DND-41 (cell line): Measurements from ENCODE around the gene GIPC2.

Experiments
- EZH2 ChIP-seq: IDR thresholded peaks from 3 replicates; pipeline ENCODE4 v1.6.1; 2012; ENCODE audit warnings: borderline replicate concordance, low read depth, mild to moderate bottlenecking, moderate library complexity, low read length, inconsistent platforms; ENCODE audit not compliant: severe bottlenecking
- TF ChIP-seq, protein P1 (sequence below): IDR thresholded peaks from 2 replicates; pipeline ENCODE4 v1.5.1; 2012; ENCODE audit warnings: borderline replicate concordance, low read length, moderate library complexity, mild to moderate bottlenecking; ENCODE audit not compliant: poor library complexity, severe bottlenecking; ENCODE audit errors: extremely low read depth

- TF ChIP-seq, protein P1, sequence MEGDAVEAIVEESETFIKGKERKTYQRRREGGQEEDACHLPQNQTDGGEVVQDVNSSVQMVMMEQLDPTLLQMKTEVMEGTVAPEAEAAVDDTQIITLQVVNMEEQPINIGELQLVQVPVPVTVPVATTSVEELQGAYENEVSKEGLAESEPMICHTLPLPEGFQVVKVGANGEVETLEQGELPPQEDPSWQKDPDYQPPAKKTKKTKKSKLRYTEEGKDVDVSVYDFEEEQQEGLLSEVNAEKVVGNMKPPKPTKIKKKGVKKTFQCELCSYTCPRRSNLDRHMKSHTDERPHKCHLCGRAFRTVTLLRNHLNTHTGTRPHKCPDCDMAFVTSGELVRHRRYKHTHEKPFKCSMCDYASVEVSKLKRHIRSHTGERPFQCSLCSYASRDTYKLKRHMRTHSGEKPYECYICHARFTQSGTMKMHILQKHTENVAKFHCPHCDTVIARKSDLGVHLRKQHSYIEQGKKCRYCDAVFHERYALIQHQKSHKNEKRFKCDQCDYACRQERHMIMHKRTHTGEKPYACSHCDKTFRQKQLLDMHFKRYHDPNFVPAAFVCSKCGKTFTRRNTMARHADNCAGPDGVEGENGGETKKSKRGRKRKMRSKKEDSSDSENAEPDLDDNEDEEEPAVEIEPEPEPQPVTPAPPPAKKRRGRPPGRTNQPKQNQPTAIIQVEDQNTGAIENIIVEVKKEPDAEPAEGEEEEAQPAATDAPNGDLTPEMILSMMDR = no peak
- no peak for TF ChIP-seq EZH2
Measured at GRCh38 chr1:78038071-78038470, 7.7 kb upstream of the GIPC2 start.
